HCEC 1CT (cell line): ENCODE measurements around the gene PCED1B.
"Not testable (repeated sequence)": the region's sequence is repeated elsewhere in the genome, so short reads cannot be mapped to it uniquely, and the experiment has no call there.

ENCODE experiments used
- DNase-seq: peaks from one replicate; pipeline ENCODE4 v3.0.0-alpha.2; 2017

PCED1B gene

DNA sequence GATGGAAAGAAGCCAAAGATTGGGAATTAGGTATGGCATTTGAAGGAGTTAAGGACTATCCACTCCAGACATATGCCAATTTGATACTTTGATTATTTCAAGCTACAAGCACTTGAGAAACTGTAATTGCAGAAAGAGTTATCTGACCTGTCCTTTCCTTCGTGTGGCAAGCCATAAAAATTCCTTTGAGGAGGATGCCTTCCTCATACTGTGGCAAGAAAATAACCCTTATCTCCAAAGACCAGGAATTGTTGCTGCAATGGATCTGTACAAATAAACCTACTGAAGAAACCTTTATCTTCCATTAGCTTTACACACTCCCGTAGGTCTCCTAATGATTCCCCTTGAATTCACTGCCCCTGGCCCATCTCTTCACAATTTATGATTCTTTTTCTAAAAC is 165.4 kb downstream of the PCED1B start:
- DNase-seq: no peak

GRCh38 chr12:47245623-47246022 is 166.2 kb downstream of the PCED1B start:
- DNase-seq: no peak

DNA sequence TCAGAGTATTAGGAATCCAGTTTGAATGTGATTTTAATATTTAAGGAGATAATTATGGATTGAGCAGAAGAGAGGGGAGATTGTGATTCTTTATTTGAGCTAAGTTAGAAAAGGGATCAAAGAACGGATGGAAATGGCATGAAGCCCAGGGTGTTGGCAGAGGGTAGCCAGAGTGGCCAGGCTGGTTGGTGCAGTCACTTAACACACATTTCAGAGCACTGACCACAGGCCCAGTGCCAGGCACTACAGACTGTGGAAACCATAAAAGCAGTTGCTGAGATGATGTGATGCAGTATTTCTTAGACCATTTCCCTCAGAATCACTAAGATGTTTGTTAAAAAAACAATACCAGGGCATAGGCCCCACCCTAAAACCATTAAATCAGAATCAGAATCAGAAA is 168.0 kb downstream of the PCED1B start:
- DNase-seq: no peak

- no peak for DNase-seq
Observed at GRCh38 chr12:47249082-47249481, 169.7 kb downstream of the PCED1B start.

DNA sequence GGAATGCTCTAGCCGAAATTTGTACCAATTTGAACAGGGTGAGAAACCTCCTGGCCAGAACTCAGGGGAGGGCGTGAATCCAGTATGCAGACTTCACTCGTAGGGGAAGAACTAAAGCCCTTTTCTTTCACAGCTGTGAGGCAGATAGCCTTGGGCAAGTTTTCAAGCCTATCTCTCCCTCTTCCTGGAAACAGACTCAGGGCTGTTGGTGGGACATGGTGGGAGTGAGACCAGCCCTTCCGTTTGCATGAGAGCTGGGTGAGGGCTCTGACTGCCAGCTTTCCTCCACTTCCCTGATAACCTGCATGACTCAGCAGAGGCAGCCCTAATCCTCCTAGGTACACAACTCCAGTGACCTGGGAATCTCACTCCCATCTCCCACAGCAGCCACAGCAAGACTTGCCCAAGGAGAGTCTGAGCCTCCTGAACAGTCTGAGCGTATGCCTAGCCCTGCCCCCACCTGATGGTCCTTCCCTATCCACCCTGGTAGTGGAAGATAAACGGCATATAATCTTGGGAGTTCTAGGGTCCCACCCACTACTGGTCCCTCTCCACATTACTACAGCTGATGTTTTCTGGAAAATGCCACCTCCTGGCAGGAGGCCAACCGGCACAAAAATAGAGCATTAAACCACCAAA is 170.4 kb downstream of the PCED1B start:
- no peak for DNase-seq

DNA sequence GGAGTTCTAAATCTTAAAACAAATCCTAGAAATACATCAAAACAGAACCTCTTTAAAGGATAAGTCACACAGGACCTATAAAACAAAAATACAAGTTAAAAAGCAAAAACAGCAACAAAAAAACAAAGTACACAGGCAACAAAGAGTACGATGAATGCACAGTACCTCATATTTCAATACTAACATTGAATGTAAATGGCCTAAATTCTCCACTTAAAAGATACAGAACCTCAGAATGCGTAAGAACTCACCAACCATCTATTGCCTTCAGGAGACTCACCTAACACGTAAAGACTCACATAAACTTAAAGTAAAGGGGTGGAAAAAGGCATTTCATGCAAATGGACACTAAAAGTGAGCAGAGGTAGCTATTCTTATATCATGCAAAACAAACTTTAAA is 172.5 kb downstream of the PCED1B start:
- no peak for DNase-seq

DNA sequence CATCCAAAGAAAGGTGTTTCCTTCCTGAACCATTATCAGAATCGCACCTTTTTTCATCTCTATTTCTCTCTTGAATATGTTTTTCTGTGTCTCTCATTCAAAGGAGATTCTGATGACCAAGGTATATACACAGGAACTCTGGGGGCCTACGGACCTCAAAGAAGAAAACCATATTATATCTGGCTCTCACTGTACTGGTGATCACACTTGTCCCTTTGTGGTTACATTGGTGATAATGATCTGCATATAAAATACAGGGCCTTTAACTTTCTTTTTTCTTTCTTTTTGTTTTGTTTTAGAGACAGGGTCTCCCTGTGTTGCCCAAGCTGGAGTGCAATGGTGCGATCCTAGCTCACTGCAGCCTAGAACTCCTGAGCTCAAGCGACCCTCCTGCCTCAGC is 185.5 kb downstream of the PCED1B start:
- no peak for DNase-seq

DNA sequence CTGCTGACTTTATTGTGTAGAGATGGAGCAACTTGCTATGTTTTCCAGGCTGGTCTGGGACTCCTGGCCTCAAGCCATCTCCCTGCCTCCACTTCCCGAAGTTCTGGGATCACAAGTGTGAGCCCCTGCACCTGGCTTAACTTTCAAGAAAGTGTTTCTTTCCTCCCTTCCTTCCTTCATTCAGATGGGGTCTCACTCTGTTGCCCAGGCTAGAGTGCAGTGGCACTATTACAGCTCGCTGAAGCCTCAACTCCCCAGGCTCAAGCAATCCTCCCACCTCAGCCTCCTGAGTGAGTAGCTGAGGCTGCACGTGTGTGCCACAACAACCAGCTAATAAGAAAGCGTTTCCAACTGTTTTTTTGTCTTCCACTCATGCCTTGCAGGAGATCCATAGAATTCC is 186.0 kb downstream of the PCED1B start:
- no peak for DNase-seq

- DNase-seq: no peak
Observed at GRCh38 chr12:47267571-47267970, 188.2 kb downstream of the PCED1B start.

GRCh38 chr12:47268501-47269454 is 189.4 kb downstream of the PCED1B start:
- DNase-seq: no peak

- DNase-seq: no peak
Observed at GRCh38 chr12:47269916-47270315, 190.5 kb downstream of the PCED1B start.

GRCh38 chr12:47270782-47271664 is 191.6 kb downstream of the PCED1B start:
- DNase-seq: peak; percentile 80

GRCh38 chr12:47271800-47272239 is 192.4 kb downstream of the PCED1B start:
- no peak for DNase-seq

- DNase-seq: peak; percentile 18
Observed at GRCh38 chr12:47272412-47273190, 193.2 kb downstream of the PCED1B start.

DNA sequence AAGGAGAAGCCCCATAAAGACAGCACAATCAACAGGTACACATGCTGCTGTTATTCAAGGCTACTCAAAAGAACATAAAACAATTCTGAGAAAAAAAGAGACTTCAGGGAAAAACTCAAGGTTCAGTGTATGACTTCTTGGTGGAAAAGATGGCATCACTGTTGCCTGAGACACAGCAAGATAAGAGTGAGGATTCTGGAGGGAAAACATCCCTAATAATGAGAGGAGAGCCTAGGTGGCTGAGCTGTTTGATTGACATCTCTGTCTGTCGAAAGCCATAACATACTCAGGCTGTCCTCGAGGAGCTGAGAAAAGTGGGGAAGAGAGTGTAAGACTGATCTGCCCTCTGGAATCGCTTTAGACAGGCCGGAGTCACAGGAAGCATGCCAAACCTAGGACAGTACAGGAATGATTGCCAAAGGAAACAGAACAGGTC is 193.8 kb downstream of the PCED1B start:
- no peak for DNase-seq

DNA sequence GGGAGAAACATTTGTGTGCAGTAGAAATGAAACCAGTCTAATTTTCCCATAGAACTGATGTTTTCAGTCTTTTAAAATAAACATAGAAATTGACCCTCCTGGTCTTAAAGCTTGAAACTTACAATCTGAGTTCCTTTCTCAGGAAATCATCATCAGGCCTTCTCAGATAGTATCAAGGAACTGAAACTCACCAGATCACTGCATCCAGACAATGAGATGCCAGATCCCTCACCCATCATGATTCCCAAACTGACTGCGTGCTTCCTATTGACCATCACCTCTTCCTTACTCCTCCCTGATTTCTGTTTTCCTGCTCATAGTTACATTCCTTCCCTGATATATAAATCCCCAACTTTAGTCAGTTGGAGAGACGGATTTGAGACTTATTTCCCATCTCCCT is 195.3 kb downstream of the PCED1B start:
- DNase-seq: no peak

DNA sequence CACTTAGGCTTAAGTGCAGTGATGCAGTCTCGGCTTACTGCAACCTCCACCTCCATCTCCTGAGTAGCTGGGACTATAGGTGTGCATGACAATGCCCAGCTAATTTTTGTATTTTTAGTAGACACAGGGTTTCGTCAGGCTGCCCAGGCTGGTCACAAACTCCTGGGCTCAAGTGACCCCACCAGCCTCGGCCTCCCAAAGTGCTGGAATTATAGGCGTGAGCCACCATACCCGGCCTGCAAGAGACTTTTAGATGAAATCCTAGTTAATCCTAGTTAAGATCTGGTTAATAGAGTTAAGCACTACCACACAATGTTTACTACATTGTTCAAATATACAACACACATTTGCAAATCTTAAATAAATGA is 196.8 kb downstream of the PCED1B start:
- no peak for DNase-seq

GRCh38 chr12:47276621-47277309 is 197.3 kb downstream of the PCED1B start:
- DNase-seq: peak; percentile 57

GRCh38 chr12:47277972-47278448 is 198.6 kb downstream of the PCED1B start:
- DNase-seq: peak; percentile 91

DNA sequence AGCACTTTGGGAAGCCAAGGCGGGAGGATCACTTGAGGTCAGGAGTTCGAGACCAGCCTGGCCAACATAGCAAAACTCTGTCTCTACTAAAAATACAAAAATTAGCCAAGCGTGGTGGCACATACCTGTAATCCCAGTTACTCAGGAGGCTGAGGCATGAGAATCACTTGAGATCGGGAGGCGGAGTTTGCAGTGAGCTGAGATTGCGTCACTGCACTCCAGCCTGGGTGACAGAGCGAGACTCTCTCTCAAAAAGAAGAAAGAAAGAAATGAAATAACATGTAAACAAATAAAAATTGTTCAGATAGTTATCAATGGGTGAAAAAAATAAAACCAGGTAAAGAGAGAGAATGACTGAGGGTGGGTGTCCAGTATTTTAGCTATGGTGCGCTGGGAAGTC is 200.3 kb downstream of the PCED1B start:
- not testable (repeated sequence) for DNase-seq

DNA sequence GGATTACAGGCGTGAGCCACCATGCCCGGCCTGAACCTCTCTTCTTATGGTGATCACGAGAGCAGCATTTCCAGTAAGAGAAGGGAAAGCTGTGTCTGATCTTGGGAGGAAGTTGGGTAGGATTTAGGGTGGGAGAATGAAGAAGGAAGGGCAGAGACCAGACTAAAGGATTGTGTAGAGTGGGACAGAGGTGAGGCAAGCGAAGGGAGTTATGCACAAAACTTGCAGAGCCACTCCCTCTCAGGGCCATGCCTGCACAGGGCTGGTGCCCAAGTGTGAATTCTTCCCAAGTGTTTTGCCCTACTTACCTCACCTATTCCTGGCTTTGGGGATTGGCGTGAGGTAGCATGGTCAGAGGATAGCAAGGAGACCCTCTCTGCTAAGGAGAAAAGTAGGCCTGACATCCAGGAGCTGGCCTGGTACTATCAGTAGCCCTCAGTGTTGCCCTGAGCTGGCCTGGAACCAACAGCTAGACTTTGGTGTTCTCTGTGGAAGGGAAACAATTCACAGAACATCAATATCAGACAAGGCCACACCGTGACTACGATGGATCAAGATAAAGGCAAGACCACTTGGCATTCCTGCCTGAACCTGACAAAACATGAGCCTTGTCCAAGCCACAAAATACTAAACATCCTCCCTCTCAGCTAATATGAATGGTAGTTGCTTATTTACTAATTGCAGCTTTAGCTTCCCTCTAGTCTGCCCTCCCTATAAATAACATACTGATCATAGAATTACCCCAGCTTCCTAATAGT is 201.3 kb downstream of the PCED1B start:
- no peak for DNase-seq
